NCI-H345 treated with DMSO at 0.1 percent for 48 hours (cell line): ENCODE results near the gene RPS25.
"Not testable (repeated sequence)": the region's sequence is repeated elsewhere in the genome, so short reads cannot be mapped to it uniquely, and the experiment has no call there.

Experiments used
- DNase-seq: peaks from one replicate; lab custom pipeline; 2025; ENCODE audit not compliant: unreplicated experiment; lab: John Stamatoyannopoulos, UW

RPS25 gene

DNA sequence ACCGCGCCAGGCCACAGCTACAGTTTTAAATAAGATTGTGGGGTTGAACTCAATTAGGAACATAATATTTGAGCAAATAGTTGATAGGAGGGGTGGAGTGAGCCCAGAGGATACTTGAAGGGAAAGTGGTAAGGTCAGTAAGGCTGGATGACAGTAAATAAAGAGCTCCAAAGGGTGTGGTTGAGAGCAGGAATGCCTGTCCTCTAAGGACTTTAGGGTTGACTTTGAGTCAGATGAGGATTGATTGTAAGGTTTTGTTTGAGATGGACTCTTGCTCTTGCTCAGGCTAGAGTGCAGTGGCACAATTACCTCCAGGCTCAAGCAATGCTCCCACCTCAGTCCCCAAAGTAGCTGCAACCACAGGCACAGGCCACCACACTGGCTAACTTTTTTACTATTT lies 44.2 kb downstream of the RPS25 start:
- DNase-seq, result no peak

DNA sequence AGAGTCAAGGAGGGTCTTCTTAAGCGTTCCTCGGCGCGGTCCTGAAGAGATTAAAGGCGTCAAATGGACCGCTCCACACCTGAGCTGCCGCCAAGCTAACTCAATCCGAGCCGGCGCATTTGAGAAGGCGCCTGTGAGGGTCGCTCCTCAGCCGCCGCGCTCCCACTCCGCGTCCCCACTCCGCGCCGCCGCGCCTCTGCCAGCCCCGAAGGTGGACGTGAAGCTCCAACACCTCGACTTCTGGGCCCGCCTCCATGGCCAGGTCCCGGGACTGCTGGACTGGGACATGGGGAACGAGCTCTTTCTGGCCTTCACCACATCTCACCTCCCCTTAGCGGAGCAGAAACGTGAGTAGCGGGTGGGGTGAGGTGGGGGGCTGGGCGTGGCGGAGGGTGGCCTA lies 46.5 kb downstream of the RPS25 start, which contains the start of gene FOXR1:
FOXR1 (plus strand) TSS at position 116 of the 400 bp plus-strand sequence; CDS start at position 287, 171 bp downstream.
- DNase-seq, result no peak

DNA sequence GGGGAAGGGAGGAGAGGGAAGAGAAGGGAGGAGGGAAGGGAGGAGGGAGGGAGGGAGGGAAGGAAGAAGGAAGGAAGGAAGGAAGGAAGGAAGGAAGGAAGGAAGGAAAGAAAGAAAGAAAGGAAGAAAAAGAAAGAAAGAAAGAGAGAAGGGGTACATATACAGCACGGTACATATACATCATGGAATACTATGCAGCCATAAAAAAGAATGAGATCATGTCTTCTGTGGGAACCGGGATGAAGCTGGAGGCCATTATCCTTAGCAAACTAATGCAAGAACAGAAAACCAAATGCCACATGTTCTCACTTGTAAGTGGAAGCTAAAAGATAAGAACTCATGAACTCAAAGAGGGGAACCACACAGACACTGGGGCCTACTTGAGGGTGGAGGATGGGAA lies 48.6 kb downstream of the RPS25 start:
- DNase-seq, result not testable (repeated sequence)
